GM21576 (cell line): ENCODE measurements around the gene PLTP.
"Not testable (repeated sequence)": the region's sequence is repeated elsewhere in the genome, so short reads cannot be mapped to it uniquely, and the experiment has no call there.

ENCODE experiments used
- ATAC-seq: cut with Tn5 transposase; IDR thresholded peaks from one replicate; pipeline ENCODE4 v1.9.1; 2021; ENCODE audit warnings: mild to moderate bottlenecking, moderate library complexity; ENCODE audit not compliant: unreplicated experiment

Gene PLTP

GRCh38 chr20:45880988-45881788, 30.8 kb downstream of the PLTP start, which contains the start of gene ZSWIM1:
Gene ZSWIM1, plus strand, starts transcription at chr20:45881227. Its CDS starts 1,366 bp downstream, at chr20:45882593.
- ATAC-seq: peak; percentile 99

- ATAC-seq: no peak
These were observed 33.7 kb downstream of the PLTP start for GRCh38 chr20:45878076-45878761.

- ATAC-seq: no peak
These were observed 37.4 kb downstream of the PLTP start for GRCh38 chr20:45874576-45874975.

GRCh38 chr20:45874104-45874481, 37.9 kb downstream of the PLTP start:
- not testable (repeated sequence) for ATAC-seq

- no peak for ATAC-seq
These were observed 38.4 kb downstream of the PLTP start for GRCh38 chr20:45873409-45874103.

- ATAC-seq: no peak
These were observed 39.3 kb downstream of the PLTP start for GRCh38 chr20:45872626-45873025.

GRCh38 chr20:45867819-45868176, 44.2 kb downstream of the PLTP start:
- no peak for ATAC-seq

- no peak for ATAC-seq
These were observed 44.7 kb downstream of the PLTP start for GRCh38 chr20:45867136-45867818.

GRCh38 chr20:45866454-45866853, 45.5 kb downstream of the PLTP start:
- ATAC-seq: no peak

GRCh38 chr20:45863543-45864470, 48.1 kb downstream of the PLTP start:
- ATAC-seq: no peak

GRCh38 chr20:45861221-45862075, 50.5 kb downstream of the PLTP start:
- ATAC-seq: no peak

- ATAC-seq: no peak
These were observed 51.3 kb downstream of the PLTP start for GRCh38 chr20:45860560-45861220.

- no peak for ATAC-seq
These were observed 52.0 kb downstream of the PLTP start for GRCh38 chr20:45859916-45860315.

GRCh38 chr20:45857882-45858216, 54.1 kb downstream of the PLTP start:
- peak; percentile 10 for ATAC-seq

- peak; percentile 95 for ATAC-seq
These were observed 54.7 kb downstream of the PLTP start, which contains the start of the genes ACOT8 and ZSWIM3 for GRCh38 chr20:45857114-45857881. Gene ACOT8, minus strand, starts transcription at chr20:45857392. Its CDS starts 77 bp downstream, at chr20:45857315. Gene ZSWIM3, plus strand, starts transcription at chr20:45857614. Its CDS starts 212 bp downstream, at chr20:45857826.

GRCh38 chr20:45853484-45853883, 58.5 kb downstream of the PLTP start:
- ATAC-seq: no peak

GRCh38 chr20:45852326-45852725, 59.6 kb downstream of the PLTP start:
- no peak for ATAC-seq

- no peak for ATAC-seq
These were observed 60.5 kb downstream of the PLTP start for GRCh38 chr20:45851501-45851900.
